Measurements from ENCODE around the gene FADS3. TPM values are rescaled to one million over a fixed set of nuclear protein-coding genes. Genes with fewer than 3 reads are reported as not detected.

Gene FADS3
- total RNA-seq, 4 donors from 2014 or later = 10.9 to 27.8 (median 18.3) TPM

DNA sequence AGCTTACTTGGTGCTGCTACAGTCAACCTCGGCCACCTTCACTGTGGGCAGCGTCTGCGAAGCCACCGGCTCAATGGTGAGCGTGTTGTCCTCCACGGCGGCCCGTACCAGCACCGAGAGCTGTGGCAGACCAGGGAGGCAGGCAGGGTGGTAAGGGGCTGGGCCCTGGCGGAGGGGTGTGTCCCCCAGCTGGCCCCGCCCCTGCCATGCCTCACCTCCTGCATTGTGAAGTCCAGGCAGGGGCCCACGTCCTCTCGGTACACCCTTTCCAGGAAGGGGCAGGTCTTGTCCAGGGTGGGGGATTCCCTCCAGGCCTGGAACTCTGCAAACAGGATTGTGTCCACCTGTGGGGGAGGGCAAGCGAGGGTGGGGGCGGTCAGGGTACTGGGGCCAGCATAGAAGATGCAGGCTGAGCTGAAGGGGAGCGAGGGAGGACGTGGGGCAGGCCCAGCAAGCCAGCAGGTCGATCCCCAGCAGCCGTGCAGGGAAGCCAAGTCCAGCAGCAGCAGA lies 13.2 kb upstream of the FADS3 start:
- no peak for DNase-seq (ENCODE audit: low spot score in 2 of 2)
- TF ChIP-seq POLR2A (IDR thresholded peaks at IDR 0.05) = no peak
- TF ChIP-seq, protein P1, sequence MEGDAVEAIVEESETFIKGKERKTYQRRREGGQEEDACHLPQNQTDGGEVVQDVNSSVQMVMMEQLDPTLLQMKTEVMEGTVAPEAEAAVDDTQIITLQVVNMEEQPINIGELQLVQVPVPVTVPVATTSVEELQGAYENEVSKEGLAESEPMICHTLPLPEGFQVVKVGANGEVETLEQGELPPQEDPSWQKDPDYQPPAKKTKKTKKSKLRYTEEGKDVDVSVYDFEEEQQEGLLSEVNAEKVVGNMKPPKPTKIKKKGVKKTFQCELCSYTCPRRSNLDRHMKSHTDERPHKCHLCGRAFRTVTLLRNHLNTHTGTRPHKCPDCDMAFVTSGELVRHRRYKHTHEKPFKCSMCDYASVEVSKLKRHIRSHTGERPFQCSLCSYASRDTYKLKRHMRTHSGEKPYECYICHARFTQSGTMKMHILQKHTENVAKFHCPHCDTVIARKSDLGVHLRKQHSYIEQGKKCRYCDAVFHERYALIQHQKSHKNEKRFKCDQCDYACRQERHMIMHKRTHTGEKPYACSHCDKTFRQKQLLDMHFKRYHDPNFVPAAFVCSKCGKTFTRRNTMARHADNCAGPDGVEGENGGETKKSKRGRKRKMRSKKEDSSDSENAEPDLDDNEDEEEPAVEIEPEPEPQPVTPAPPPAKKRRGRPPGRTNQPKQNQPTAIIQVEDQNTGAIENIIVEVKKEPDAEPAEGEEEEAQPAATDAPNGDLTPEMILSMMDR (IDR thresholded peaks at IDR 0.05) = no peak
- WGBS, 2 donors = 57 to 78% methylated on average over 14 to 19 of the region's 19 CpGs
- no peak overlapping the region for H3K4me3 ChIP-seq (ENCODE audit: low read depth, poor library complexity, severe bottlenecking)
- intact Hi-C loops (cut with DNase I; ENCODE audit: low total_unique reads) = no loop called here

DNA sequence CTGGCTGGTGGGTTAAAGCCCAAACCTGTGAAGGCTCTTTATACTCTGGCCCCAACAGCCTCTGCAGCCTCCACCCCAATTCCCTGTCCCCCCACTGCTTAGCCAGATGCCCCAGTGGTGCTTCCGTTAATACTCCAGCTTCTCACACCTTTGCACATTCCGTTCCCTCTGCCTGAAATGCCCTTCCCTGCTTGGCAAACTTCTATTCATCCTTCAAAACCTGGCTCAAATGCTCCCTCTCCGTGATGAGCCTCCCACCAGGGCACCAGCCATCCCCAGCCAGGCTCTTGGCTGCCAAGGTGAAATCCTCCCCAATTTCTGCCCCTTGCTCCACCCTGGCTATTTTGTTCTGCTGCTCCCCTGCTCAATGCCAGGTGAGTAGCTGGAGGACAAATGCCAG lies 12.5 kb upstream of the FADS3 start:
- intact Hi-C loops (cut with DNase I; ENCODE audit: low total_unique reads) = no loop called here
- DNase-seq (ENCODE audit: low spot score in 2 of 2) = no peak
- H3K4me3 ChIP-seq (ENCODE audit: low read depth, poor library complexity, severe bottlenecking) = no peak overlapping the region
- 92 to 94% methylated on average over 3 of the region's 3 CpGs for WGBS, 2 donors
- TF ChIP-seq, protein P1 (IDR thresholded peaks at IDR 0.05) = no peak
- no peak for TF ChIP-seq POLR2A (IDR thresholded peaks at IDR 0.05)

GRCh38 chr11:61902313-61902712 lies 11.0 kb upstream of the FADS3 start:
- DNase-seq (ENCODE audit: low spot score in 2 of 2) = no peak
- no peak overlapping the region for H3K4me3 ChIP-seq (ENCODE audit: low read depth, poor library complexity, severe bottlenecking)
- TF ChIP-seq POLR2A (IDR thresholded peaks at IDR 0.05) = no peak
- TF ChIP-seq, protein P1 (IDR thresholded peaks at IDR 0.05) = no peak
- intact Hi-C loops (cut with DNase I; ENCODE audit: low total_unique reads) = no loop called here
- 88 to 89% methylated on average over 11 of the region's 11 CpGs for WGBS, 2 donors

DNA sequence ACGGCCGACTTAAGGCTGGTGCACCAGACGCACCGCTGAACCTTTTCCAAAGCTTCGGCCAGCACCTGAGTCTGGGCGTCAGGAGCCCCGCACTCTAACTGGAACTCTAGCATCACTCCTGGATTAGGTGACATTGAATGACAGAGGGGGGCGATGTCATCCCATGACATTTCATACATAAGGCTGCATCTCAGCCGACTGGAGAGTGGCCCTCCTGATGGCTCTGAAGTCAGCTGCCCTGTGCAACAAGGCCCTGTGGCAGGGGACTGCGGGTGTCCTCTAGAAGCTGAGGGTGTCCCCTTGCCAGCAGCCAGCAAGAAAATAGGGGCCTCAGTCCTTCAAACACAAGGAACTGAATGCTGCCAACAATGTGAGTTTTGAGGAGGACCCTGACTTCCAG lies 10.1 kb upstream of the FADS3 start:
- DNase-seq (ENCODE audit: low spot score in 2 of 2) = no peak
- 80 to 87% methylated on average over 10 of the region's 10 CpGs for WGBS, 2 donors
- no peak for TF ChIP-seq POLR2A (IDR thresholded peaks at IDR 0.05)
- TF ChIP-seq, protein P1 (IDR thresholded peaks at IDR 0.05) = no peak
- intact Hi-C loops (cut with DNase I; ENCODE audit: low total_unique reads) = no loop called here
- no peak overlapping the region for H3K4me3 ChIP-seq (ENCODE audit: low read depth, poor library complexity, severe bottlenecking)

DNA sequence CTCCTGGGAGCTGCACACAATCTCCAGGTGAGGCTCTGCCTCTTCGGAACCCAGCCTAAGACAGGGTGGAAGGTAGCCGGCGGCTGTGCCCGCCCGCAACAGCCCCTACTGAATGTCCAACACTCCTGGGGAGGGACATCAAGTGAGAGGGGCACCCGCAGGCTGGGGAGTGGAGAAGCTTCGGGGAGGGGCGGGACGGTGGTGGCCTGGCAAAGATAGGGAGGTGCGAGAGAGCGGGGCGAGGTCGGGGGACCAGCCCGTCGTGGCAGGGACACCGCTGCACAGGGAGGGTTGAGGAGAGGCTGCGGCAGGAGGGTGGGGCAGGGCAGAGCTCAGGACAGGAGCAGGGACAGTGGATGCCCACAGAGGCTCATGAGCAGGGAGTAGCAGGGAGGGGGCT lies 8.9 kb upstream of the FADS3 start:
- intact Hi-C loops (cut with DNase I; ENCODE audit: low total_unique reads) = no loop called here

More for the DNA sequence above, 8.9 kb upstream of the FADS3 start:
- no peak overlapping the region for H3K4me3 ChIP-seq (ENCODE audit: low read depth, poor library complexity, severe bottlenecking)
- DNase-seq (ENCODE audit: low spot score in 2 of 2) = no peak
- TF ChIP-seq, protein P1 (IDR thresholded peaks at IDR 0.05) = no peak
- no peak for TF ChIP-seq POLR2A (IDR thresholded peaks at IDR 0.05)
- WGBS, 2 donors = 86 to 94% methylated on average over 17 of the region's 17 CpGs
